Measurements from ENCODE around the gene NFIA. TPM values are rescaled to one million over a fixed set of nuclear protein-coding genes. Genes with fewer than 3 reads are reported as not detected.

NFIA gene
- total RNA-seq, 1 donor from 2014 or later: 1.2 TPM

GRCh38 chr1:61374156-61374555 is 291.8 kb downstream of the NFIA start:
- DNase-seq (ENCODE audit: low spot score, unreplicated experiment): no peak
- no peaks in the 10 kb centered on the region for H3K9me3 Mint-ChIP-seq (ENCODE audit: low read depth)
- H3K27me3 Mint-ChIP-seq: peaks cover 26% of the 10 kb centered on the region
- H3K27ac Mint-ChIP-seq: no peak overlapping the region
- H3K36me3 Mint-ChIP-seq (ENCODE audit: insufficient read depth): no peaks in the 10 kb centered on the region
- peaks cover 2% of the 10 kb centered on the region for H3K4me1 Mint-ChIP-seq (ENCODE audit: low read depth)
- no peak overlapping the region for H3K4me3 Mint-ChIP-seq (ENCODE audit: low read depth)
- TF ChIP-seq CTCF (IDR thresholded peaks at IDR 0.05; ENCODE audit: unreplicated experiment): no peak

- Mint-ChIP-seq H3K4me1 (ENCODE audit: low read depth) (peaks cover 2% of the 10 kb centered on the region), H3K9me3 (ENCODE audit: low read depth) (no peaks in the 10 kb centered on the region), H3K27ac (no peak overlapping the region), H3K36me3 (ENCODE audit: insufficient read depth) (no peaks in the 10 kb centered on the region), H3K4me3 (ENCODE audit: low read depth) (no peak overlapping the region), H3K27me3 (peaks cover 25% of the 10 kb centered on the region)
- TF ChIP-seq CTCF (IDR thresholded peaks at IDR 0.05; ENCODE audit: unreplicated experiment): no peak
- no peak for DNase-seq (ENCODE audit: low spot score, unreplicated experiment)
Observed at GRCh38 chr1:61375082-61375880, 292.9 kb downstream of the NFIA start.

GRCh38 chr1:61376151-61376550 is 293.8 kb downstream of the NFIA start:
- Mint-ChIP-seq H3K4me1 (ENCODE audit: low read depth) (peaks cover 2% of the 10 kb centered on the region), H3K36me3 (ENCODE audit: insufficient read depth) (no peaks in the 10 kb centered on the region), H3K4me3 (ENCODE audit: low read depth) (no peak overlapping the region), H3K27me3 (peaks cover 20% of the 10 kb centered on the region), H3K9me3 (ENCODE audit: low read depth) (no peaks in the 10 kb centered on the region), H3K27ac (no peak overlapping the region)
- no peak for DNase-seq (ENCODE audit: low spot score, unreplicated experiment)
- no peak for TF ChIP-seq CTCF (IDR thresholded peaks at IDR 0.05; ENCODE audit: unreplicated experiment)

GRCh38 chr1:61377242-61377958 is 295.0 kb downstream of the NFIA start:
- Mint-ChIP-seq H3K4me3 (ENCODE audit: low read depth) (no peak overlapping the region), H3K27me3 (peaks cover 20% of the 10 kb centered on the region), H3K9me3 (ENCODE audit: low read depth) (no peaks in the 10 kb centered on the region), H3K4me1 (ENCODE audit: low read depth) (no peaks in the 10 kb centered on the region), H3K27ac (no peak overlapping the region), H3K36me3 (ENCODE audit: insufficient read depth) (no peaks in the 10 kb centered on the region)
- DNase-seq (ENCODE audit: low spot score, unreplicated experiment): no peak
- TF ChIP-seq CTCF (IDR thresholded peaks at IDR 0.05; ENCODE audit: unreplicated experiment): no peak

- Mint-ChIP-seq H3K27me3 (peaks cover 19% of the 10 kb centered on the region), H3K4me3 (ENCODE audit: low read depth) (no peak overlapping the region), H3K27ac (no peak overlapping the region), H3K36me3 (ENCODE audit: insufficient read depth) (no peaks in the 10 kb centered on the region), H3K9me3 (ENCODE audit: low read depth) (no peaks in the 10 kb centered on the region), H3K4me1 (ENCODE audit: low read depth) (peaks cover 4% of the 10 kb centered on the region)
- TF ChIP-seq CTCF (IDR thresholded peaks at IDR 0.05; ENCODE audit: unreplicated experiment): no peak
- DNase-seq (ENCODE audit: low spot score, unreplicated experiment): no peak
Observed at GRCh38 chr1:61378494-61379180, 296.3 kb downstream of the NFIA start.

All from progenitor cell of endocrine pancreas (in vitro differentiated cells).